IMR-90 (cell line): ENCODE results near the gene PCED1B. TPM values are rescaled to one million over a fixed set of nuclear protein-coding genes. Genes with fewer than 3 reads are reported as not detected.
A peak's percentile ranks its signal among the peaks of the same experiment; 100 is the strongest.

Source experiments
- ATAC-seq: fragments of 200-7000 bp; cut with Tn5 transposase; 2 replicates; pipeline ENCODE4 v1.9.1; 2020; ENCODE audit warnings: low read depth, mild to moderate bottlenecking, moderate library complexity
- BruUV-seq: library from RNA; stranded (reverse); fragments of 400-500 nt; replicated peaks from 2 replicates; lab custom pipeline; 2021; lab: Mats Ljungman, UMichigan
- CTCF ChIA-PET: fragments of 300-600 bp; formaldehyde crosslinking; extraction: SDS; loops from one replicate; lab custom pipeline; 2021; ENCODE audit warnings: antibody characterized with exemption; lab: Yijun Ruan, JAX
- POLR2A ChIA-PET: fragments of 300-600 bp; sonication (Branson Sonifier 250); formaldehyde crosslinking; loops from one replicate; lab custom pipeline; 2022; ENCODE audit warnings: antibody characterized with exemption; ENCODE audit not compliant: unreplicated experiment; lab: Charles Lee
- DNase-seq: peaks from one replicate; pipeline ENCODE4 v3.0.0; 2013
- H2AFZ ChIP-seq: replicated peaks from 2 replicates; pipeline ENCODE3; 2013; ENCODE audit warnings: low read length, mild to moderate bottlenecking; ENCODE audit not compliant: poor library complexity
- H2AK5ac ChIP-seq: 2 replicates; pipeline ENCODE4 v1.6.1; 2013; ENCODE audit warnings: low read depth, low read length, inconsistent platforms
- H2AK9ac ChIP-seq: replicated peaks from 2 replicates; pipeline ENCODE3; 2013; ENCODE audit warnings: mild to moderate bottlenecking, low read depth, low read length, moderate library complexity; ENCODE audit not compliant: poor library complexity
- H2BK120ac ChIP-seq: 2 replicates; pipeline ENCODE4 v1.6.1; 2013; ENCODE audit warnings: low read depth, low read length, inconsistent platforms
- H2BK15ac ChIP-seq: 3 replicates; pipeline ENCODE4 v1.6.1; 2013; ENCODE audit warnings: low read depth, low read length, inconsistent platforms
- H2BK20ac ChIP-seq: 2 replicates; pipeline ENCODE4 v1.6.1; 2013; ENCODE audit warnings: low read depth, mild to moderate bottlenecking, inconsistent platforms, low read length, moderate library complexity
- H2BK5ac ChIP-seq: 2 replicates; pipeline ENCODE4 v1.6.1; 2013; ENCODE audit warnings: mild to moderate bottlenecking, low read depth, low read length, inconsistent platforms; ENCODE audit not compliant: poor library complexity, severe bottlenecking
- H3K14ac ChIP-seq: replicated peaks from 2 replicates; pipeline ENCODE4 v1.6.1; 2013; ENCODE audit warnings: low read depth, low read length, inconsistent platforms
- H3K18ac ChIP-seq: 2 replicates; pipeline ENCODE4 v1.6.1; 2013; ENCODE audit warnings: low read depth, low read length, control low read depth
- H3K23ac ChIP-seq: 2 replicates; pipeline ENCODE4 v1.6.1; 2013; ENCODE audit warnings: low read depth, low read length, inconsistent platforms
- H3K27ac ChIP-seq: 2 replicates; pipeline ENCODE4 v1.5.1; 2013; ENCODE audit warnings: mild to moderate bottlenecking, control low read depth, low read length; ENCODE audit not compliant: insufficient read depth
- H3K27me3 ChIP-seq: 2 replicates; pipeline ENCODE4 v1.6.1; 2013; ENCODE audit warnings: low read length; ENCODE audit not compliant: control insufficient read depth, insufficient read depth
- H3K36me3 ChIP-seq: 2 replicates; pipeline ENCODE4 v1.6.1; 2013; ENCODE audit warnings: low read length, mixed read lengths; ENCODE audit not compliant: control insufficient read depth, insufficient read depth
- H3K4ac ChIP-seq: 2 replicates; pipeline ENCODE4 v1.6.1; 2013; ENCODE audit warnings: low read depth, low read length, inconsistent platforms
- H3K4me1 ChIP-seq: 2 replicates; pipeline ENCODE4 v1.6.1; 2013; ENCODE audit warnings: low read length, mixed read lengths; ENCODE audit not compliant: control insufficient read depth, insufficient read depth
- H3K4me2 ChIP-seq: 2 replicates; pipeline ENCODE4 v1.6.1; 2013; ENCODE audit warnings: low read depth, mild to moderate bottlenecking, control low read depth, low read length, moderate library complexity
- H3K4me3 ChIP-seq: 2 replicates; pipeline ENCODE4 v1.5.1; 2013; ENCODE audit warnings: low read depth, mild to moderate bottlenecking, control low read depth, low read length, moderate library complexity; ENCODE audit not compliant: insufficient read depth
- H3K56ac ChIP-seq: 2 replicates; pipeline ENCODE4 v1.6.1; 2013; ENCODE audit warnings: low read length, inconsistent platforms; ENCODE audit not compliant: insufficient read depth; ENCODE audit errors: extremely low read depth
- H3K79me1 ChIP-seq, 2 experiments: 2 replicates each; pipeline ENCODE4 v1.6.1; 2013; ENCODE audit warnings: low read length in 2 of 2, inconsistent platforms in 1 of 2, low read depth in 1 of 2
- H3K9ac ChIP-seq: 2 replicates; pipeline ENCODE4 v1.6.1; 2013; ENCODE audit warnings: low read depth, low read length, control low read depth
- H3K9me1 ChIP-seq: 2 replicates; pipeline ENCODE4 v1.6.1; 2013; ENCODE audit warnings: low read length, inconsistent platforms; ENCODE audit not compliant: insufficient read depth
- H3K9me3 ChIP-seq: 2 replicates; pipeline ENCODE4 v1.6.1; 2013; ENCODE audit warnings: low read length; ENCODE audit not compliant: control insufficient read depth, insufficient read depth
- H4K20me1 ChIP-seq: 2 replicates; pipeline ENCODE4 v1.6.1; 2013; ENCODE audit warnings: low read length, inconsistent platforms; ENCODE audit not compliant: insufficient read depth
- H4K5ac ChIP-seq: 2 replicates; pipeline ENCODE4 v1.6.1; 2013; ENCODE audit warnings: mild to moderate bottlenecking, low read depth, low read length, control low read depth
- H4K8ac ChIP-seq, 2 experiments: 2 replicates each; pipeline ENCODE4 v1.6.1; 2013; ENCODE audit warnings: low read depth in 2 of 2, low read length in 2 of 2, control low read depth in 1 of 2, inconsistent platforms in 1 of 2
- H4K91ac ChIP-seq: 2 replicates; pipeline ENCODE4 v1.6.1; 2013; ENCODE audit warnings: low read depth, low read length, inconsistent platforms; ENCODE audit not compliant: insufficient read depth
- BHLHE40 ChIP-seq: fragments of 150-350 bp; IDR thresholded peaks from 2 replicates; pipeline ENCODE4 v1.6.1; 2016; ENCODE audit warnings: mild to moderate bottlenecking, low read depth, low read length
- CEBPB ChIP-seq: IDR thresholded peaks from 2 replicates; pipeline ENCODE4 v1.6.1; 2012; ENCODE audit warnings: low read depth, low read length, improper control_type of control experiment
- FOS ChIP-seq: fragments of 150-350 bp; IDR thresholded peaks from 2 replicates; pipeline ENCODE4 v1.6.1; 2016; ENCODE audit warnings: low read depth, low read length
- MXI1 ChIP-seq: IDR thresholded peaks from 2 replicates; pipeline ENCODE4 v1.6.1; 2012; ENCODE audit warnings: low read depth, mild to moderate bottlenecking, low read length, moderate library complexity, borderline replicate concordance
- NFE2L2 ChIP-seq: fragments of 150-350 bp; IDR thresholded peaks from 2 replicates; pipeline ENCODE4 v1.6.1; 2016; ENCODE audit warnings: low read depth, mild to moderate bottlenecking, low read length
- POLR2A ChIP-seq: IDR thresholded peaks from 2 replicates; pipeline ENCODE4 v1.6.1; 2012; ENCODE audit warnings: mild to moderate bottlenecking, low read depth, low read length
- RCOR1 ChIP-seq: IDR thresholded peaks from 2 replicates; pipeline ENCODE4 v1.6.1; 2012; ENCODE audit warnings: mild to moderate bottlenecking, low read length, improper control_type of control experiment; ENCODE audit not compliant: insufficient replicate concordance
- USF2 ChIP-seq: fragments of 150-350 bp; IDR thresholded peaks from 2 replicates; pipeline ENCODE4 v1.6.1; 2017; ENCODE audit warnings: mild to moderate bottlenecking, antibody characterized with exemption, low read length, low read depth
- WGBS, 2 experiments: methylation state at CpG; one replicate each; pipeline versions ENCODE4 v1.1.5 to v1.1.7; 2013; ENCODE audit warnings: missing lambda C conversion rate in 2 of 2; ENCODE audit not compliant: insufficient read length in 1 of 2; ENCODE audit errors: extremely low coverage in 2 of 2; 5-methylcytosine and 5-hydroxymethylcytosine counted together
- dilution Hi-C: fragments of 300-500 bp; cut with HindIII; formaldehyde crosslinking; loops from one replicate; pipeline ENCODE4 v1.14.3; 2018; ENCODE audit warnings: low sequenced_read_pairs; ENCODE audit not compliant: unreplicated experiment
- in situ Hi-C: fragments of 300-500 bp; cut with MboI; formaldehyde crosslinking; loops from 3 replicates; pipeline ENCODE4 v1.14.3; 2019; ENCODE audit warnings: low sequenced_read_pairs, inconsistent platforms, mixed read lengths
- intact Hi-C: fragments of 100-400 bp; cut with micrococcal nuclease; formaldehyde crosslinking; loops from 2 replicates; pipeline ENCODE4 v1.10.0; 2022
- polyA plus RNA-seq, 3 experiments: library from polyadenylated mRNA; depleted of rRNA; stranded (reverse); fragments of >200 nt; gene quantifications; 2 replicates each; pipeline ENCODE4 v1.2.3, GENCODE V29; 2012; ENCODE audit warnings: low replicate concordance in 1 of 3
- total RNA-seq: library from RNA; depleted of rRNA; stranded (reverse); fragments of >200 nt; gene quantifications from 2 replicates; pipeline ENCODE4 v1.2.3, GENCODE V29; 2012
- TF ChIP-seq, protein P1 (sequence below): fragments of 150-350 bp; IDR thresholded peaks from 2 replicates; pipeline ENCODE4 v1.6.1; 2016; ENCODE audit warnings: low read depth, mild to moderate bottlenecking, low read length, moderate library complexity, borderline replicate concordance

Gene PCED1B
- total and polyA plus RNA-seq, 2 of the 4 experiments (the other 2 are of a cell fraction), result 0.36 to 2.6 TPM

DNA sequence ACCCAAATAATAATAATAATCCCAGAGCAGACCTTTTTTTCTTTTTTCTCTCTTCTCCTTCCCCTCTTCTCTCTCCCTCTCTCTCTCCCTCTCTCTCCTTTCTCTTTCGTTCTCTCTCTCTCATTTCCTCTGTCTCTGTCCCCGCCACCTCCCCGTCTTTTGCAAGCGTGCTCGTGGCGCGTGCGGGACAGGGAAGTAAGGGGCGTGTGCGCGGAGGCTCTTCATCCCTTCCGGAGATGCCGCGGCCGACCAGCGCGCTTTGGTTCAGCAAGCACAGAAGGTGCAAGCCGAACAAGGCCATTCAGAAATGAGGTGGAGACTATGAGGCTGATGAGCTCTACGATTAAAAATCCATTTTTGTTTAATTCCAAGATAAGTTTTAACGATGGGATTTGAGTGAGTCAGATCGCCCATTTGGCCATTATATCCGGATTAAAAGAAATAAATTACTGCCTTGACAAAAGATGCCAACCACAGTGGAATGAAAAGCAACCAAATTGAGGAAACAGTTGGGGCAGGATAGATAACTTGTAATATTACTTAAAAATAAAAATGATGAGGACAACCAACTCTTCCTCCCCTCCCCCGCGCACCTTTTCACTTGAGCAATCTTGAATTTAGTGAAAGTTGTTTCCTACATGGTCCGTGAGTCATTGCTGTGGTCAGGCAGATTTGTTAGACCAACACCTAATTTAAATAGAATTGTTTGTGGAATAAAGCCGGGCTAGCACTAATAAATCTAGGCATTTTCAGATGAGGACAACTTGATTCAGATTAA lies 1.5 kb downstream of the PCED1B start:
- Histone ChIP-seq H2BK120ac (peak overlapping the region; percentile 89), H3K4me3 (peak overlapping the region; percentile 91), H2BK20ac (peak overlapping the region; percentile 22), H4K91ac (peak overlapping the region; percentile 91), H3K14ac (peak overlapping the region; percentile 93), H3K4ac (peak overlapping the region; percentile 93), H2BK5ac (peak overlapping the region; percentile 86), H3K27ac (peak overlapping the region; percentile 6), H3K36me3 (no peaks in the 10 kb centered on the region), H3K9ac (peak overlapping the region; percentile 92), H3K9me3 (no peaks in the 10 kb centered on the region), H2AK5ac (peak overlapping the region; percentile 31), H4K8ac (peak overlapping the region; percentile 82 to 84; a peak in 2 of 4 replicates), H3K4me2 (peak overlapping the region; percentile 97), H3K18ac (peak overlapping the region; percentile 65; the same call in 1 of the 2 replicates), H3K4me1 (peaks cover 17% of the 10 kb centered on the region), H2AFZ (peak overlapping the region; percentile 94), H4K20me1 (no peaks in the 10 kb centered on the region), H3K23ac (peak overlapping the region; percentile 95; the same call in 1 of the 2 replicates), H2AK9ac (peak overlapping the region; percentile 95), H3K56ac (peak overlapping the region; percentile 90; the same call in 1 of the 2 replicates), H3K27me3 (no peaks in the 10 kb centered on the region), H3K79me1 (peaks cover 10 to 63% of the 10 kb centered on the region in 2 experiments; a peak in 2 of 4 replicates), H2BK15ac (0 out of 3 replicates have a peak overlapping the region, but pooled peaks have one; percentile 57), H4K5ac (no peak overlapping the region), H3K9me1 (peaks cover 7% of the 10 kb centered on the region)
- WGBS, 2 experiments, result no CpG with 5 or more reads among the region's 26 CpGs
- in situ Hi-C loops, result no loop called here
- TF ChIP-seq NFE2L2, result no peak
- TF ChIP-seq BHLHE40, result peak; percentile 54; the same call in 1 of the 2 replicates
- TF ChIP-seq POLR2A, result no peak
- TF ChIP-seq USF2, result no peak
- TF ChIP-seq RCOR1, result no peak
- TF ChIP-seq FOS, result peak; percentile 50; the same call in 1 of the 2 replicates
- peak; percentile 75 for TF ChIP-seq CEBPB
- TF ChIP-seq, protein P1, sequence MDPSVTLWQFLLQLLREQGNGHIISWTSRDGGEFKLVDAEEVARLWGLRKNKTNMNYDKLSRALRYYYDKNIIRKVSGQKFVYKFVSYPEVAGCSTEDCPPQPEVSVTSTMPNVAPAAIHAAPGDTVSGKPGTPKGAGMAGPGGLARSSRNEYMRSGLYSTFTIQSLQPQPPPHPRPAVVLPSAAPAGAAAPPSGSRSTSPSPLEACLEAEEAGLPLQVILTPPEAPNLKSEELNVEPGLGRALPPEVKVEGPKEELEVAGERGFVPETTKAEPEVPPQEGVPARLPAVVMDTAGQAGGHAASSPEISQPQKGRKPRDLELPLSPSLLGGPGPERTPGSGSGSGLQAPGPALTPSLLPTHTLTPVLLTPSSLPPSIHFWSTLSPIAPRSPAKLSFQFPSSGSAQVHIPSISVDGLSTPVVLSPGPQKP, result no peak
- peak; percentile 75; the same call in 1 of the 2 replicates for TF ChIP-seq MXI1
- CTCF ChIA-PET, result interaction anchor here (1.5 to 2.1 kb wide), 2 partner anchors 10 to 227 kb away, joined by 6 to 8 read pairs; no protein-coding TSS in a partner anchor
- intact Hi-C loops, result loop anchor here (5.0 kb wide), 1 partner anchor 316 kb away; no protein-coding TSS in a partner anchor
- POLR2A ChIA-PET, result no interaction called here
- BruUV-seq, result no TSS peak
- dilution Hi-C loops, result no loop called here
- ATAC-seq (peak; percentile 9; the same call in 1 of the 2 replicates), DNase-seq (peak; percentile 50)
